HCT116 (cell line): ENCODE results near the gene SYMPK. TPM values are rescaled to one million over a fixed set of nuclear protein-coding genes. Genes with fewer than 3 reads are reported as not detected.

Experiments used
- ATAC-seq: fragments of 200-7000 bp; cut with Tn5 transposase; 2 replicates; pipeline ENCODE4 v1.9.1; 2020; ENCODE audit warnings: mild to moderate bottlenecking, moderate library complexity
- BruUV-seq: library from RNA; stranded (reverse); fragments of 400-500 nt; replicated peaks from 2 replicates; lab custom pipeline; 2021; lab: Mats Ljungman, UMichigan
- CTCF ChIA-PET: fragments of 300-600 bp; sonication (Branson Sonifier 250); formaldehyde crosslinking; loops from one replicate; lab custom pipeline; 2021; ENCODE audit warnings: antibody characterized with exemption; lab: Charles Lee
- POLR2A ChIA-PET: fragments of 300-600, 350-600 bp; sonication (Branson Sonifier 250); formaldehyde crosslinking; loops from one replicate; lab custom pipeline; 2021; ENCODE audit warnings: antibody characterized with exemption; lab: Charles Lee
- RAD21 ChIA-PET, 2 experiments: fragments of 300-600 bp; sonication (Branson Sonifier 250); formaldehyde crosslinking; loops; one replicate each; lab custom pipeline; 2023; ENCODE audit warnings: low total read pairs in 2 of 2; ENCODE audit not compliant: uncharacterized antibody in 2 of 2, unreplicated experiment in 2 of 2, low non-redundant PET in 1 of 2; lab: Charles Lee
- DNase-seq: peaks from one replicate; pipeline ENCODE4 v3.0.0-alpha.2; 2010; ENCODE audit warnings: low read depth, low spot score
- H2AFZ ChIP-seq: fragments of 200-600 bp; shearing (Covaris generic), sonication (generic); 2 replicates; pipeline ENCODE4 v1.6.1; 2017; ENCODE audit warnings: low read depth, mixed run types, mixed read lengths, antibody characterized with exemption, low read length; ENCODE audit not compliant: poor library complexity, severe bottlenecking
- H3K27ac ChIP-seq: 2 replicates; pipeline ENCODE4 v1.5.1; 2012; ENCODE audit warnings: low read depth, low read length
- H3K27me3 ChIP-seq: fragments of 200-600 bp; sonication (generic); 2 replicates; pipeline ENCODE4 v1.6.1; 2016; ENCODE audit warnings: mixed run types, low read length, mixed read lengths; ENCODE audit not compliant: insufficient read depth
- H3K36me3 ChIP-seq, 2 experiments: fragments of 200-500 bp in 1 of 2; fragments of 200-600 bp in 1 of 2; sonication (Bioruptor generic) in 1 of 2; sonication (generic) in 1 of 2; 2 replicates each; pipeline versions ENCODE4 v1.5.1 to v1.6.1; 2014 to 2016; ENCODE audit warnings: low read length in 2 of 2, inconsistent platforms in 1 of 2, mixed read lengths in 1 of 2, mixed run types in 1 of 2; ENCODE audit not compliant: insufficient read depth in 2 of 2, control insufficient read depth in 1 of 2
- H3K4me1 ChIP-seq, 2 experiments: fragments of 200-600 bp in 1 of 2; sonication (generic) in 1 of 2; 2 replicates each; pipeline versions ENCODE4 v1.5.1 to v1.6.1; 2012 to 2017; ENCODE audit warnings: low read length in 2 of 2, inconsistent platforms in 1 of 2, mild to moderate bottlenecking in 1 of 2, mixed read lengths in 1 of 2, mixed run types in 1 of 2, moderate library complexity in 1 of 2; ENCODE audit not compliant: insufficient read depth in 2 of 2, control insufficient read depth in 1 of 2
- H3K4me2 ChIP-seq: fragments of 200-600 bp; sonication (generic); 2 replicates; pipeline ENCODE4 v1.6.1; 2017; ENCODE audit warnings: mixed run types, low read length, mixed read lengths
- H3K4me3 ChIP-seq, 2 experiments: fragments of 200-600 bp in 1 of 2; sonication (generic) in 1 of 2; replicated peaks in 1 of 2; 2 replicates each; pipeline ENCODE4 v1.5.1; 2011 to 2016; ENCODE audit warnings: low read length in 2 of 2, control low read depth in 1 of 2, low read depth in 1 of 2, mild to moderate bottlenecking in 1 of 2, mixed read lengths in 1 of 2, mixed run types in 1 of 2
- H3K79me2 ChIP-seq: fragments of 200-600 bp; sonication (generic); 2 replicates; pipeline ENCODE4 v1.6.1; 2017; ENCODE audit warnings: mild to moderate bottlenecking, mixed run types, low read length, moderate library complexity, mixed read lengths; ENCODE audit not compliant: insufficient read depth
- H3K9ac ChIP-seq: fragments of 200-600 bp; sonication (generic); 2 replicates; pipeline ENCODE4 v1.6.1; 2016; ENCODE audit warnings: low read length, mixed read lengths
- H3K9me2 ChIP-seq: fragments of 200-600 bp; sonication (generic), shearing (Covaris generic); 2 replicates; pipeline ENCODE4 v1.6.1; 2017; ENCODE audit warnings: mixed run types, mild to moderate bottlenecking, moderate library complexity; ENCODE audit not compliant: insufficient read depth
- H3K9me3 ChIP-seq, 2 experiments: fragments of 200-500 bp in 1 of 2; fragments of 200-600 bp in 1 of 2; sonication (Bioruptor generic) in 1 of 2; sonication (generic) in 1 of 2; 2 replicates each; pipeline ENCODE4 v1.6.1; 2014 to 2017; ENCODE audit warnings: low read length in 2 of 2, mixed read lengths in 2 of 2, inconsistent platforms in 1 of 2, low read depth in 1 of 2, mild to moderate bottlenecking in 1 of 2, mixed run types in 1 of 2, moderate library complexity in 1 of 2; ENCODE audit not compliant: control insufficient read depth in 1 of 2, insufficient read depth in 1 of 2
- H4K20me1 ChIP-seq: fragments of 200-600 bp; sonication (generic), shearing (Covaris generic); 2 replicates; pipeline ENCODE4 v1.6.1; 2017; ENCODE audit warnings: mixed run types, mild to moderate bottlenecking, moderate library complexity; ENCODE audit not compliant: insufficient read depth
- CBX3 ChIP-seq: IDR thresholded peaks from 2 replicates; pipeline ENCODE4 v1.6.1; 2012; ENCODE audit warnings: low read depth
- CEBPB ChIP-seq: IDR thresholded peaks from 2 replicates; pipeline ENCODE4 v1.6.1; 2012; ENCODE audit warnings: low read depth
- EGR1 ChIP-seq: IDR thresholded peaks from 2 replicates; pipeline ENCODE4 v1.6.1; 2012; ENCODE audit warnings: low read depth
- ELF1 ChIP-seq: IDR thresholded peaks from 2 replicates; pipeline ENCODE4 v1.6.1; 2012; ENCODE audit warnings: low read depth, borderline replicate concordance
- EZH2 ChIP-seq: fragments of 200-600 bp; sonication (generic); IDR thresholded peaks from 2 replicates; pipeline ENCODE4 v1.6.1; 2017; ENCODE audit warnings: antibody characterized with exemption, mixed run types
- EZH2phosphoT487 ChIP-seq: fragments of 200-600 bp; IDR thresholded peaks from 2 replicates; pipeline ENCODE4 v1.6.1; 2018; ENCODE audit warnings: antibody characterized with exemption, borderline replicate concordance
- FOSL1 ChIP-seq: IDR thresholded peaks from 2 replicates; pipeline ENCODE4 v1.6.1; 2012; ENCODE audit warnings: low read depth
- JUND ChIP-seq: IDR thresholded peaks from 2 replicates; pipeline ENCODE4 v1.6.1; 2012
- MAX ChIP-seq: IDR thresholded peaks from 2 replicates; pipeline ENCODE4 v1.6.1; 2012
- POLR2A ChIP-seq: IDR thresholded peaks from 2 replicates; pipeline ENCODE4 v1.7.0; 2011; ENCODE audit warnings: borderline replicate concordance; ENCODE audit not compliant: insufficient read depth, insufficient read length; ENCODE audit errors: extremely low read depth
- POLR2AphosphoS5 ChIP-seq: IDR thresholded peaks from 2 replicates; pipeline ENCODE4 v1.6.1; 2011; ENCODE audit warnings: mild to moderate bottlenecking, low read depth, low read length, moderate library complexity
- RAD21 ChIP-seq: IDR thresholded peaks from 2 replicates; pipeline ENCODE4 v1.6.1; 2012; ENCODE audit warnings: low read depth, mild to moderate bottlenecking
- SP1 ChIP-seq: IDR thresholded peaks from 2 replicates; pipeline ENCODE4 v1.6.1; 2012; ENCODE audit warnings: low read depth
- SRF ChIP-seq: IDR thresholded peaks from 2 replicates; pipeline ENCODE4 v1.6.1; 2012; ENCODE audit warnings: low read depth
- ZFX ChIP-seq: fragments of 450-650 bp; IDR thresholded peaks from 2 replicates; pipeline ENCODE4 v1.6.1; 2017
- ZNF274 ChIP-seq: fragments of 200-500 bp; sonication (Bioruptor generic); IDR thresholded peaks from 2 replicates; pipeline ENCODE4 v1.6.1; 2014; ENCODE audit warnings: mild to moderate bottlenecking, low read depth, low read length, inconsistent platforms
- intact Hi-C: fragments of 100-400 bp; cut with micrococcal nuclease; formaldehyde crosslinking; loops from 2 replicates; pipeline ENCODE4 v1.10.0; 2022
- total RNA-seq: library from RNA; stranded (reverse); gene quantifications from one replicate; pipeline ENCODE4 v1.2.1, GENCODE V29; 2021; ENCODE audit not compliant: unreplicated experiment
- TF ChIP-seq, protein P1 (sequence below): IDR thresholded peaks from 2 replicates; pipeline ENCODE4 v1.6.1; 2012; ENCODE audit warnings: low read depth
- TF ChIP-seq, protein P2 (sequence below): IDR thresholded peaks from 2 replicates; pipeline ENCODE4 v1.6.1; 2012

Gene SYMPK
- total RNA-seq, 1 experiment from 2014 or later, result 117 TPM

DNA sequence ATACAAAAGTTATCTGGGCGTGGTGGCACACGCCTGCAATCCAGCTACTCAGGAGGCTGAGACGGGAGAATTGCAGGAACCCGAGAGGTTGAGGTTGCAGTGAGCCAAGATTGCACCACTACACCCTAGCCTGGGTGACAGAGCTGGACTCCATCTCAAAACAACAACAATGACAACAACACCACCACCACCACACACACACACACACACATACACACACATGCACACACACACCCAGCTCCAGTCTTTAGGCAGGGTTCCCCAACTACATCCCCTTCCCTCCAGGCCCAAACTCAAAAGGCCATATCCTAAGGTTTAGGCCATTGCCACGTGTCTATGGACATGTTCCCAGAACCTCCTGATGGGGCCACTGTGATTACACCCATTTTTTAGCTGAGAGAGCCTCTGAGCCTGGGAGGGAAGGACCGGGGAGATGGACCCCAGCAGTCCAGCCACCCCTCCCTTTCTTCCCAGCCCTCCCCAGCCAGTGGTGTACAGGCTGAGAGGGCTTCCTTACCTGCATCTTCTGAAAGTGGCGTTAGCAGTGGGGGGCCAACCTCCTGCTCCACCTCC lies 61.3 kb downstream of the SYMPK start:
- TF ChIP-seq MAX (no peak), JUND (no peak), POLR2AphosphoS5 (no peak), RAD21 (no peak), CBX3 (no peak), EZH2 (no peak), POLR2A (no peak), SRF (no peak), EZH2phosphoT487 (no peak), ZFX (no peak), FOSL1 (no peak), SP1 (no peak), EGR1 (no peak), ZNF274 (no peak), ELF1 (no peak), CEBPB (no peak)
- TF ChIP-seq, protein P1, sequence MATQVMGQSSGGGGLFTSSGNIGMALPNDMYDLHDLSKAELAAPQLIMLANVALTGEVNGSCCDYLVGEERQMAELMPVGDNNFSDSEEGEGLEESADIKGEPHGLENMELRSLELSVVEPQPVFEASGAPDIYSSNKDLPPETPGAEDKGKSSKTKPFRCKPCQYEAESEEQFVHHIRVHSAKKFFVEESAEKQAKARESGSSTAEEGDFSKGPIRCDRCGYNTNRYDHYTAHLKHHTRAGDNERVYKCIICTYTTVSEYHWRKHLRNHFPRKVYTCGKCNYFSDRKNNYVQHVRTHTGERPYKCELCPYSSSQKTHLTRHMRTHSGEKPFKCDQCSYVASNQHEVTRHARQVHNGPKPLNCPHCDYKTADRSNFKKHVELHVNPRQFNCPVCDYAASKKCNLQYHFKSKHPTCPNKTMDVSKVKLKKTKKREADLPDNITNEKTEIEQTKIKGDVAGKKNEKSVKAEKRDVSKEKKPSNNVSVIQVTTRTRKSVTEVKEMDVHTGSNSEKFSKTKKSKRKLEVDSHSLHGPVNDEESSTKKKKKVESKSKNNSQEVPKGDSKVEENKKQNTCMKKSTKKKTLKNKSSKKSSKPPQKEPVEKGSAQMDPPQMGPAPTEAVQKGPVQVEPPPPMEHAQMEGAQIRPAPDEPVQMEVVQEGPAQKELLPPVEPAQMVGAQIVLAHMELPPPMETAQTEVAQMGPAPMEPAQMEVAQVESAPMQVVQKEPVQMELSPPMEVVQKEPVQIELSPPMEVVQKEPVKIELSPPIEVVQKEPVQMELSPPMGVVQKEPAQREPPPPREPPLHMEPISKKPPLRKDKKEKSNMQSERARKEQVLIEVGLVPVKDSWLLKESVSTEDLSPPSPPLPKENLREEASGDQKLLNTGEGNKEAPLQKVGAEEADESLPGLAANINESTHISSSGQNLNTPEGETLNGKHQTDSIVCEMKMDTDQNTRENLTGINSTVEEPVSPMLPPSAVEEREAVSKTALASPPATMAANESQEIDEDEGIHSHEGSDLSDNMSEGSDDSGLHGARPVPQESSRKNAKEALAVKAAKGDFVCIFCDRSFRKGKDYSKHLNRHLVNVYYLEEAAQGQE, result no peak
- TF ChIP-seq, protein P2, sequence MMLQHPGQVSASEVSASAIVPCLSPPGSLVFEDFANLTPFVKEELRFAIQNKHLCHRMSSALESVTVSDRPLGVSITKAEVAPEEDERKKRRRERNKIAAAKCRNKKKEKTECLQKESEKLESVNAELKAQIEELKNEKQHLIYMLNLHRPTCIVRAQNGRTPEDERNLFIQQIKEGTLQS, result no peak

More for the DNA sequence above, 61.3 kb downstream of the SYMPK start:
- BruUV-seq, result no TSS peak
- ChIA-PET CTCF (interaction anchor here (3.9 kb wide), 1 partner anchor 32 kb away, joined by 54 read pairs; the partner anchor contains the start of gene SIX5), RAD21 (no interaction called here), POLR2A (no interaction called here)
- H3K27me3 ChIP-seq, result no peaks in the 10 kb centered on the region
- H3K4me3 ChIP-seq, result no peak overlapping the region
- H3K27ac ChIP-seq, result no peak overlapping the region
- ATAC-seq, result no peak
- no peaks in the 10 kb centered on the region for H4K20me1 ChIP-seq
- no peak overlapping the region for H2AFZ ChIP-seq
- no peaks in the 10 kb centered on the region for H3K9me3 ChIP-seq
- H3K4me1 ChIP-seq, result peaks cover 0 to 21% of the 10 kb centered on the region in 2 experiments; a peak in 2 of 4 replicates
- H3K79me2 ChIP-seq, result no peaks in the 10 kb centered on the region
- H3K36me3 ChIP-seq, result no peaks in the 10 kb centered on the region
- no peaks in the 10 kb centered on the region for H3K9me2 ChIP-seq
- no peak overlapping the region for H3K4me2 ChIP-seq
- no peak for DNase-seq
- intact Hi-C loops, result no loop called here
- H3K9ac ChIP-seq, result no peak overlapping the region
